Karpas-422 (cell line): ENCODE results near the gene HSPBAP1. TPM values are rescaled to one million over a fixed set of nuclear protein-coding genes. Genes with fewer than 3 reads are reported as not detected.
"Not testable (repeated sequence)": the region's sequence is repeated elsewhere in the genome, so short reads cannot be mapped to it uniquely, and the experiment has no call there.

ENCODE experiments used
- DNase-seq: peaks from one replicate; pipeline ENCODE4 v3.0.0-alpha.2; 2015
- H2AFZ ChIP-seq: fragments of 200-600 bp; sonication (generic); 2 replicates; pipeline ENCODE4 v1.6.1; 2014; ENCODE audit warnings: antibody characterized with exemption, low read length, mixed read lengths
- H3K27ac ChIP-seq: fragments of 200-600 bp; sonication (generic); 2 replicates; pipeline ENCODE4 v1.5.1; 2014; ENCODE audit warnings: mild to moderate bottlenecking, low read length, moderate library complexity
- H3K27me3 ChIP-seq: fragments of 200-600 bp; sonication (generic); 2 replicates; pipeline ENCODE4 v1.6.1; 2014; ENCODE audit warnings: low read length, mixed read lengths
- H3K36me3 ChIP-seq: fragments of 200-600 bp; sonication (generic); 2 replicates; pipeline ENCODE4 v1.6.1; 2014; ENCODE audit warnings: low read length, mixed read lengths; ENCODE audit not compliant: insufficient read depth
- H3K4me1 ChIP-seq: fragments of 200-600 bp; sonication (generic); 2 replicates; pipeline ENCODE4 v1.6.1; 2014; ENCODE audit warnings: mild to moderate bottlenecking, low read length, mixed read lengths
- H3K4me2 ChIP-seq: fragments of 200-600 bp; sonication (generic); 2 replicates; pipeline ENCODE4 v1.6.1; 2014; ENCODE audit warnings: low read length, low read depth, mild to moderate bottlenecking; ENCODE audit not compliant: poor library complexity, severe bottlenecking
- H3K4me3 ChIP-seq: fragments of 200-600 bp; sonication (generic); 2 replicates; pipeline ENCODE4 v1.5.1; 2014; ENCODE audit warnings: mild to moderate bottlenecking, antibody characterized with exemption, low read length, mixed read lengths
- H3K79me2 ChIP-seq: fragments of 200-600 bp; sonication (generic); 2 replicates; pipeline ENCODE4 v1.6.1; 2014; ENCODE audit warnings: mild to moderate bottlenecking, low read length, mixed read lengths
- H3K9ac ChIP-seq: fragments of 200-600 bp; sonication (generic); 2 replicates; pipeline ENCODE4 v1.6.0; 2014; ENCODE audit warnings: low read length
- H3K9me2 ChIP-seq: fragments of 200-600 bp; sonication (generic), shearing (Covaris generic); replicated peaks from 2 replicates; pipeline ENCODE4 v1.6.0; 2014; ENCODE audit warnings: mild to moderate bottlenecking, low read length, moderate library complexity; ENCODE audit not compliant: insufficient read depth
- H3K9me3 ChIP-seq: fragments of 300-700, 200-600 bp; sonication (generic); 2 replicates; pipeline ENCODE4 v1.6.1; 2014; ENCODE audit warnings: low read length, mixed read lengths
- H4K20me1 ChIP-seq: fragments of 200-600 bp; sonication (generic); 2 replicates; pipeline ENCODE4 v1.6.1; 2014; ENCODE audit warnings: mild to moderate bottlenecking, antibody characterized with exemption, low read length, low read depth; ENCODE audit not compliant: insufficient read depth
- total RNA-seq: library from RNA; depleted of rRNA; stranded (reverse); fragments of >200 nt; shearing (Covaris generic); gene quantifications from 2 replicates; pipeline ENCODE4 v1.2.3, GENCODE V29; 2014; ENCODE audit warnings: low replicate concordance

Gene HSPBAP1
- total RNA-seq, 1 experiment from 2014 or later, result 28.2 TPM

DNA sequence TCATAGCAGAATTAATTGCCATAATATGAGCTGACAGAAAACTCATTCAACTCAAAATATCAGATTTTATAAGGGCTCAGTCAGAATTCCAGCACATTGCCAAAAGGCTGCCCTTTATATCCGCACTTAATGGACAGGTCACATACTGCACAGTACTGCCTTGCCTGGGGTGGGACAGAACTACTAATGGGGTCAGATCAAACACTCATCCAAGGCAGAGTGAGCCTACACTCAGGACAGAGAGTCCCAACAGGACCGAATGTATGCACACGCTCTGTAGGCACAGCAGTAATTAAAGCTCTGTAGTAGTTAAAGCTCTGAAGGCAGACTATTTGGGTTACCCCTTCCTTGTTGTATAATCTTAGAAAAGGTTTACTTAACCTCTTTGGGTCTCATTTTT is 27.2 kb downstream of the HSPBAP1 start:
- no peak overlapping the region for H3K4me2 ChIP-seq
- peaks cover 3% of the 10 kb centered on the region; the same call in 1 of the 2 replicates for H3K36me3 ChIP-seq
- no peak overlapping the region for H3K4me3 ChIP-seq
- no peaks in the 10 kb centered on the region; the same call in 1 of the 2 replicates for H3K79me2 ChIP-seq
- no peaks in the 10 kb centered on the region for H4K20me1 ChIP-seq
- H3K27me3 ChIP-seq, result no peaks in the 10 kb centered on the region
- H3K9ac ChIP-seq, result no peak overlapping the region
- H3K9me3 ChIP-seq, result no peaks in the 10 kb centered on the region
- no peak overlapping the region for H3K27ac ChIP-seq
- H3K9me2 ChIP-seq, result no peaks in the 10 kb centered on the region
- no peak overlapping the region for H2AFZ ChIP-seq
- DNase-seq, result no peak
- H3K4me1 ChIP-seq, result no peaks in the 10 kb centered on the region

DNA sequence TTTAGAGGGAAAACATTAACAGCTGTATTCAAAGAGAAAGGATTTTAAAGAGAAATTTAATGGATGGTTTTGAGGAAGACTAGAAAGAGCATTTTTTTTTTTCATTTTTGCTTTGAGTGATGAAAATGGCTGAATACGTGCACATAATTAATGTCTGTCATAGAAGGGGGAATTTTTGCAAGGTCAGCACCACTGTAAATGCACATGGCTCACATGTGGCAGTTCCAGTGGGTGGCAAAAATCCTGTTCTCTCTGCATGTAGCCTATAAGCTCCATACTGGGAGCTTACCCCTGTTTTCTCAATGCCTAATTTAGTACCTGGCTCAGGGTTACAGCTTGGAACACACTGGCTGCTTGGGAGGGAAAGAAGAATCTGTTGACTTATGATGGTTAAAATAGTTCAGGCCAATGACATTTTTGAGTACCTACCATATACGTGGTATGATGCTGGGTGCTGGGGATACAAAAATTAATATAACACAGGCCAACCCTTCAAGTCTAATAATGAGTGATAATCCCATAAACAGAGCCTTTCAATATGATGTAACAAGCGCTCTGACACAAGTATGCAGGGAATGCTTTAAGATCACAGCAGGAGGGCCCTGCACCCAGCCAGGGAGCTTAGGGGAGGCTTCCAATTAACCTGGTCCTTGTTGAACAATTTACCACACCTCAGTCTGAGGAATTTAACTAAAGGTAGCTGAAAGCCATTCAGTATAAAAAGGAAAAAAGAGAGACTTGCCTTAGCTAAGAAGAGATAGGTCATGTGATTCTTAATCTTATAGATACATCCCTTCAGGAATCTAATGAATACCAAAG is 33.0 kb downstream of the HSPBAP1 start:
- DNase-seq, result no peak
- Histone ChIP-seq H3K36me3 (peaks cover under 1% of the 10 kb centered on the region; the same call in 1 of the 2 replicates), H3K4me3 (no peak overlapping the region), H3K4me1 (no peaks in the 10 kb centered on the region), H3K9ac (no peak overlapping the region), H2AFZ (no peak overlapping the region), H3K27me3 (no peaks in the 10 kb centered on the region), H3K4me2 (no peak overlapping the region), H4K20me1 (no peaks in the 10 kb centered on the region), H3K9me2 (no peaks in the 10 kb centered on the region), H3K27ac (no peak overlapping the region), H3K79me2 (no peaks in the 10 kb centered on the region; the same call in 1 of the 2 replicates), H3K9me3 (no peaks in the 10 kb centered on the region)

DNA sequence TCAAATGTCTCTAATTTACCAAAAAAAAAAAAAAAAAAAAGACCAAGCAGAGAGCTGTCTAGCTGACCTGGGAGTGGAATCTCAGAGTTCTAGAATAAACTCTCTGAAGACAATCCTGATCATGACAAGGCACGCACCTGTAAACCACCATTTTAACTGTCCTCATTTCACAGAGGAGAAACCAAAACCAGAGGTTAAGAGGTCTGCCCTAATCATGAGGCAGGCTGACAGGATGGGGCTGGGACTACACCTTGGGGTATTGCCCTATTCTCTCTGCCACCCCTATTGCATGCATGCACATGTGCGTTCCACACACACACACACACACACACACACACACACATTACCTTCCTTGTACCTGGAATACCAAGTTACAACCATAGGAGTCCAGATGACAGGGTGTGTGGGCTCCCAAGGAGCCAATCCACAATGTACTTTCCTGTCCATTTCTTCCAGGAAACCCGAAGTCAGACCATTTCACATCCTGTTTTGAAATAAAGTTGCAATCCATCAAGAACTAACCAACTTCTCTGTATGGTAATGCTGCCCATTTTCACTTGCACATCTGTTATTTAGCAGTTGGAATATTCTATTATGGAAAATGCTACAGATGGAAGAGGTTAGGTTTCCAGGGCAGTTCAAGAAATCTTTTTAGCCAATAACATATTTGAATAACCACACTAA is 34.6 kb downstream of the HSPBAP1 start:
- H3K4me3 ChIP-seq, result no peak overlapping the region
- no peak overlapping the region for H2AFZ ChIP-seq
- no peak overlapping the region for H3K27ac ChIP-seq
- no peaks in the 10 kb centered on the region for H3K9me3 ChIP-seq
- H3K9me2 ChIP-seq, result no peaks in the 10 kb centered on the region
- no peaks in the 10 kb centered on the region for H3K4me1 ChIP-seq
- H3K27me3 ChIP-seq, result no peaks in the 10 kb centered on the region
- no peaks in the 10 kb centered on the region for H3K79me2 ChIP-seq
- no peaks in the 10 kb centered on the region for H4K20me1 ChIP-seq
- H3K9ac ChIP-seq, result no peak overlapping the region
- no peak for DNase-seq
- H3K36me3 ChIP-seq, result peaks cover 7% of the 10 kb centered on the region
- no peak overlapping the region for H3K4me2 ChIP-seq

DNA sequence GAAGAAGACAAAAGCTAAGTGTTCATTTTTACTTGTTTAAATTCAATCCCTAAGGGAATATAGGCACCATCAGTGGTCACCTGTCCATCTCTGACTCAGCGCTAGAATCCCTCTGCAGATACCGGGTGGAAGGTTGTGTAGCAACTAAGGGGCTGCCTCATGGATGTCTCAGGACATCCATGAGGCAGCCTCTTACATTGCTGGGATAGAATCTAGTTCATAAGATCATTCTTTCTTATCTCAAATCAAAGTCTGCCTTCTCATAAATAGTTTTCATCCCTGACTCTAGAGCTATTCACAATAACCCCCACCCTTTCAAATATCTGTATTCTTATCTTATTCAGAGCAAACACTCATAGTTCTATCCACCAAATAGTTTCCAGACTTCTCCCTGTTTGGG is 38.1 kb downstream of the HSPBAP1 start:
- Histone ChIP-seq H3K9me3 (no peaks in the 10 kb centered on the region), H3K79me2 (no peaks in the 10 kb centered on the region), H3K4me2 (no peak overlapping the region), H3K9ac (no peak overlapping the region), H4K20me1 (no peaks in the 10 kb centered on the region), H3K4me1 (no peaks in the 10 kb centered on the region), H3K4me3 (no peak overlapping the region), H2AFZ (no peak overlapping the region), H3K27me3 (no peaks in the 10 kb centered on the region), H3K27ac (no peak overlapping the region), H3K36me3 (peaks cover 19% of the 10 kb centered on the region), H3K9me2 (no peaks in the 10 kb centered on the region)
- no peak for DNase-seq

DNA sequence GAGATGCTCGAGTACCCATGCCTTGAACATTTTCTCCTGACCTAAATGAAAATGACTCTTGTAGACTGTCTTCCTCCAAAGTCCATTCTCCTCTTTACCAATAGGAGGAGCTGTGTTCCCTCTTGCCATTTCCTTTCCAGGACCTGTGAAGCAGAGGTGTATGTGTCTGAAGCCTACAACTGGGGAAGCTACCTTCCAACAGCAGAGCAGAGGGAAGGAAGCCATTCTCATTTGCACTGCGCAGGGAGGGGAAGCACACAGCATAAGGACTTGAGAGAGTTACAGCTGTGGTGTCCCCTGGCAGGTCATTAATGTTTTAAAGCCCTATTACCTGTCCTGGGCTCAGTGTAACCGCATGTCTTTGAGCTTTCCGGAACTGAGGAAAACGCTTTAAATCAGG is 38.7 kb downstream of the HSPBAP1 start:
- peak; percentile 83 for DNase-seq
- no peaks in the 10 kb centered on the region for H4K20me1 ChIP-seq
- no peak overlapping the region for H3K4me2 ChIP-seq
- H3K9me3 ChIP-seq, result no peaks in the 10 kb centered on the region
- no peaks in the 10 kb centered on the region for H3K9me2 ChIP-seq
- no peak overlapping the region for H3K27ac ChIP-seq
- no peak overlapping the region for H3K9ac ChIP-seq
- peaks cover 19% of the 10 kb centered on the region for H3K36me3 ChIP-seq
- H3K27me3 ChIP-seq, result no peaks in the 10 kb centered on the region
- no peak overlapping the region for H3K4me3 ChIP-seq
- H3K4me1 ChIP-seq, result no peaks in the 10 kb centered on the region
- no peaks in the 10 kb centered on the region for H3K79me2 ChIP-seq
- no peak overlapping the region for H2AFZ ChIP-seq

DNA sequence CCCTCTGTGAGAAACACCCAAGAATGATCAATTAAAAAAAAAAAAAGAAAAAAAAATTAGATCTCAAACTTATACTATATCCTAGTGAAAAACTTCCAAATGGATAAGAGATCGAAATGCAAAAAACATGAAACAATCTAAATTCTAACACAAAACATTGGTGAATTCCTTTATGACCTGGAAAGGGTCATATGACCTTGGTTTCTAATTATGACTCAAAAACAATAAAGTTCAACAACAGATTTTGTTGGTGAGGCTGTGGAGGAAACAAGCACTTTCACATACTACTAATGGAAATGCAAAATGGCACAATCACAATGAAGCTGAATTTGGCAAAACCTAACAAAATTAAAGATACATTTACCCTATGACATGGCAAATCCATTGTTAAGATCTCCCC is 45.3 kb downstream of the HSPBAP1 start:
- Histone ChIP-seq H3K9me2 (no peaks in the 10 kb centered on the region), H3K36me3 (peaks cover 25% of the 10 kb centered on the region), H3K27me3 (no peaks in the 10 kb centered on the region), H3K9ac (no peak overlapping the region), H4K20me1 (no peaks in the 10 kb centered on the region), H2AFZ (no peak overlapping the region), H3K79me2 (no peaks in the 10 kb centered on the region), H3K9me3 (no peaks in the 10 kb centered on the region), H3K4me1 (no peaks in the 10 kb centered on the region), H3K27ac (no peak overlapping the region), H3K4me2 (no peak overlapping the region), H3K4me3 (no peak overlapping the region)
- DNase-seq, result no peak

DNA sequence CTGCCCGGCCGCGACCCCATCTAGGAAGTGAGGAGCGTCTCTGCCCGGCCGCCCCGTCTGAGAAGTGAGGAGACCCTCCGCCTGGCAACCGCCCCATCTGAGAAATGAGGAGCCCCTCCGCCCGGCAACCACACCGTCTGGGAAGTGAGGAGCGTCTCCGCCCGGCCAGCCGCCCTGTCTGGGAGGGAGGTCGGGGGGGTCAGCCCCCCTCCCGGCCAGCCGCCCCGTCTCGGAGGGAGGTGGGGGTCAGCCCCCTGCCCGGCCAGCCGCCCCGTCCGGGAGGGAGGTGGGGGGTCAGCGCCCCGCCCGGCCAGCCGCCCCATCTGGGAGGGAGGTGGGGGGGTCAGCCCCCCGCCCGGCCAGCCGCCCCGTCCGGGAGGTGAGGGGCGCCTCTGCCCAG is 46.3 kb downstream of the HSPBAP1 start:
- DNase-seq, H3K27me3 ChIP-seq, H3K9me2 ChIP-seq, H3K4me2 ChIP-seq, H3K79me2 ChIP-seq, H3K4me3 ChIP-seq, H3K9me3 ChIP-seq, H4K20me1 ChIP-seq, H2AFZ ChIP-seq, H3K27ac ChIP-seq, H3K9ac ChIP-seq, H3K4me1 ChIP-seq: not testable (repeated sequence)
- peaks cover 34% of the 10 kb centered on the region for H3K36me3 ChIP-seq

DNA sequence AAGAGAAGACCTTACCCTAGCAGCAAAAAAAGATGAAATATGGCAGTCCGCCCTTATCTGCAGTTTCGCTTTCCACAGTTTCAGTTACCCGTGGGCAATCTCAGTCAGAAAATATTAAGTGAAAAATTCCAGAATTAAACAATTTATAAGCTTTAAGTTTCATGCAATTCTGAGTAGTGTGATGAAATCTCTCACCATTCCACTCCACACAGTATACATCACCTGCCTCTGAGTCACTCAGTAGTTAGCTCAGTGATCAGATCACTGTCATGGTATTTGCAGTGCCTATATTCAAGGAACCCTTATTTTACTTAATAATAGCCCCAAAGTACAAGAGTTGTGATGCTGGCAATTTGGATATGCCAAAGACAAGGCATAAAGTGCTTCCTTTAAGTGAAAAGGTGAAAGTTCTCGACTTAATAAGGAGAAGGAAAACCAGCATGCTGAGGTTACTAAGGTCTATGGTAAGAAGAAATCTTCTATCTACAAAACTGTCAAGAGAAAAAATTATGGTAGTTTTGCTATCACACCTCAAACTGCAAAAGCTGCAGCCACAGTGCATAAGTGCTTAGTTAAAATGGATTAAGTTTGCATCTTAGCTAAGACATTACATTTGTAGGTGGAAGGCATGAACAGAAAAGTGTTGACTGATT is 48.1 kb downstream of the HSPBAP1 start:
- H3K27ac ChIP-seq, result no peak overlapping the region
- H3K4me2 ChIP-seq, result no peak overlapping the region
- H4K20me1 ChIP-seq, result no peaks in the 10 kb centered on the region
- no peak for DNase-seq
- H3K36me3 ChIP-seq, result peaks cover 33% of the 10 kb centered on the region
- H3K79me2 ChIP-seq, result no peaks in the 10 kb centered on the region
- H3K4me1 ChIP-seq, result no peaks in the 10 kb centered on the region
- H3K27me3 ChIP-seq, result no peaks in the 10 kb centered on the region
- peaks cover 6% of the 10 kb centered on the region; the same call in 1 of the 2 replicates for H3K9me3 ChIP-seq
- H3K9me2 ChIP-seq, result no peaks in the 10 kb centered on the region
- H3K9ac ChIP-seq, result no peak overlapping the region
- no peak overlapping the region for H2AFZ ChIP-seq
- H3K4me3 ChIP-seq, result no peak overlapping the region
